SH-SY5Y (cell line): ENCODE measurements around the gene ARHGAP45.

ENCODE experiments used
- GATA2 ChIP-seq: IDR thresholded peaks from 2 replicates; pipeline ENCODE4 v1.6.1; 2011; ENCODE audit warnings: mild to moderate bottlenecking, low read depth, low read length
- GATA3 ChIP-seq: IDR thresholded peaks from 2 replicates; pipeline ENCODE4 v1.6.1; 2011; ENCODE audit warnings: low read depth, mild to moderate bottlenecking, low read length, moderate library complexity

GRCh38 chr19:1085676-1086442 is 18.9 kb downstream of the ARHGAP45 start:
- no peak for TF ChIP-seq GATA3
- TF ChIP-seq GATA2: no peak
